GM21529 (cell line): ENCODE results near the gene GAD2.
"Not testable (repeated sequence)": the region's sequence is repeated elsewhere in the genome, so short reads cannot be mapped to it uniquely, and the experiment has no call there.

Experiments used
- ATAC-seq: cut with Tn5 transposase; IDR thresholded peaks from one replicate; pipeline ENCODE4 v1.9.1; 2021; ENCODE audit not compliant: unreplicated experiment

The GAD2 gene

DNA sequence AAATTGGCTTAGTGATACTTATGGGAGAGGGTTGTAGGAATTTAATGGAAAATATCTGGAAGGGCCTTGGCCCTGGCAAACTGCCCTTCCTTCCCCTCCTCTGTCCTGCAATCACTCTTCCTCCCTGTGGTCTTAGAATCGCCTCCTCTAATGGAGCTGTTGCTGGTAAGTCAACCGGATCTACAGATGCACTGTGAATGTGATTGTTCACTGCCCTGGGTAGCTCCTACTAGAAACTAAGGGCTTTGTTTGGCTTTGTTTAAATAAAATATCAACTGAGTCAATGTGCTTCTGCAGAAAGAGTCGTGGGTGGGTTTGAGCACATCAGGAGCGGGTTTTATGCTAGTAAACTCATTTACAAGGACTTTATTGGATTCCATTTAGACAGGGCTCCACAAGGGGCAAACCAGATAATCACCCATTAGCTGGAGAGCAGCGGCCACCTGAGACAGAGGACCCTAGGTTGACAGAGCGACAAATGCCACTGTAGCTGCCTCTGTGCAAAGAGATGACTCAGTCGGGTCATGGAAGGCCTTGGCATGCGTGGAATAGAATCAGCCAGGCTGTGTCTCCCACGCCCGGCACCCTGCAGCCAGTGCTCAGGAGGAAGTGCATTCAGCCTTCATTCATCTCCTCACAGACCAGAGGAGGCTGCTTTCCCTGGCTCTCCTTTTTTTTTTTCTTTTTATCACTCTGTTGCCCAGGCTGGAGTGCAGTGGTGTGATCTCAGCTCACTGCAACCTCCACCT, 97.9 kb downstream of the GAD2 start:
- ATAC-seq, result no peak

DNA sequence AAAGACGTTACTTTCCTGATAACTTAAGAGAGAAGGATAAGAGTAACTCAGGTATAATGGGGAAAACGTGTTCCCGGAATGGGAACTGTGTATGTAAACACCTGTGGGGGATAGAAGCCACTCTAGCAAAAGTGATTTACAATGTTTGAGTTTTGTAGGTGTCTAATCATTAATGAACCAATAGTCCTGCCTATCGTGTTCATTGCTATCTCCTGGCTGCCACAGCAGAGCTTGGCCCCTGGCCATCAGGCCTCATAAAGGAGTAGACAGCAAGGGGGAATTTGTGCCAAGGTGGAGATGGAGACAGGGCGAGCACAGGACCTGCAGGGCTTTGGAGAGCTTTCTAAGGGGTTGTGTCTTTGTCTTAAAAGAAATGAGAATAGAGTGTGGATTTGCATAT, 102.1 kb downstream of the GAD2 start:
- ATAC-seq, result no peak

DNA sequence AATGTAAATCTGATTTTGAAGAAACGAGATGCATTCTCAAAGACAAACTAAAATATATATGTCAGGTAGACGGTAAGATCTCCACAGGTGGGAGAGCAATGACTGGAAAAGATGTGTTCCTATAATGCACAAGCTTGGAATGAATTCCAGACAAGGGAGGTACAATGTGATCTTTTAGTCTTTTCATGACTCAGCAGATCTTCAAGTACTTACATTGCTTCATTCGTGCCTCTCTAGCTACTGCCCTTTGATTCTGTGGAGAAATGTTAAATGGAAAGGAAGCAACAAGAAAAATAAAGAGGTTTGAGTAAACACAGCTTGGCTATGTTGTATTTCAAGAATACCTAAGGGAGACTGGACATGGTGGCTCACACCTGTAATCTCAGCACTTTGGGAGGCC, 106.6 kb downstream of the GAD2 start:
- ATAC-seq, result no peak

DNA sequence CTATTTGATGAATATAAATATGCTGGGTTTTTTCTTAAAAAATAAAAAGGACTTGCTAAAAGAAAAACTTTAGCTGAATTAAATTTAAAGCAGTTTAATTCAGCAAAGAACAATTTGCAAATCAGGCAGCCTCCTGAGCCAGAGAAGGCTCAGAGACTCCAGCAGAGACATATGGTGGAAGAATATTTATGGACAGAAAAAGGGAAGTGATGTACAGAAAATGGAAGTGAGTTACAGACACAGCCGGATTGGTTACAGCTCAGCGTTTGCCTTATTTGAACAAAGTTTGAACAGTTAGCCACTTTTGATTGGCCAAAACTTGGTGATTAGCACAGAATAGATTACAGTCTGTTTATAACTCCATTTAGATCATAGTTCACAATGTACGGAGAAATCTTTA, 110.3 kb downstream of the GAD2 start:
- no peak for ATAC-seq

DNA sequence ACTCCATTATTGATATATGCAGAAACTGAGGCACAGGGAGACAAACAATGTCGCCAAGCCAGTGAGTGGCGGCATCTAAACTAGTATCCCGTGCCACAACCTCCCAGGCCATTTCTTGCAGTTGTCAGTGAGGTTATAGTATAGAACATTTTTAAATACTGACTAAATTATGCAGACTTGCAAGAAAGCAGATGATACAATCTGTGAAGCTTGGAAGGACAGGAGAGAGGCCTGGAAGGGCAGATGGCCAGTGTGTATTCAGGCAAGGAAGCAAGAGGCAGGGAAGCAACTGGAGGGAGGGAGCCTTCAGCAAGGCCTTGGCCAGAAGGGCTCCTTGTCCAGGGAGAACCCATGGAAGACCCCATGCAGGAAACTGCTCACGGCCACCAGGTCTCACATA, 111.2 kb downstream of the GAD2 start:
- ATAC-seq, result no peak

DNA sequence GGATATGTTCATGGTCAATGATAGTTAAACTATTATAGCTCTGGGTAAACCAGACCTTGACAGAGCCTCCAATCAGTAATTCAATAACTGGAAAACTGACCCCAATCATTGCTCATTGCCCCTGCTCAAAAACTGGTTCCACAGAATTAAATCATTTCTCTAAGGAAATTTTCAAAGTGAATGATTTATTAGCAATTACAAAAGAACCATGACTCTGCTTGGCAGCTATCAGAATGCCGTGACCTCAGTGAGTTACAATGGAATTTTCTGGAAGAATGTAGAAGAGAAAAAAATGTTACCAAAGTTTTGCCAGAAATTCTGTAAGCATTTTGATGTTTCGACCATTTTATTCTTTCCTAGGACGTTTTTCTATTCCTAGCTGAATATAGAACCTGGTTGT, 114.8 kb downstream of the GAD2 start:
- no peak for ATAC-seq

DNA sequence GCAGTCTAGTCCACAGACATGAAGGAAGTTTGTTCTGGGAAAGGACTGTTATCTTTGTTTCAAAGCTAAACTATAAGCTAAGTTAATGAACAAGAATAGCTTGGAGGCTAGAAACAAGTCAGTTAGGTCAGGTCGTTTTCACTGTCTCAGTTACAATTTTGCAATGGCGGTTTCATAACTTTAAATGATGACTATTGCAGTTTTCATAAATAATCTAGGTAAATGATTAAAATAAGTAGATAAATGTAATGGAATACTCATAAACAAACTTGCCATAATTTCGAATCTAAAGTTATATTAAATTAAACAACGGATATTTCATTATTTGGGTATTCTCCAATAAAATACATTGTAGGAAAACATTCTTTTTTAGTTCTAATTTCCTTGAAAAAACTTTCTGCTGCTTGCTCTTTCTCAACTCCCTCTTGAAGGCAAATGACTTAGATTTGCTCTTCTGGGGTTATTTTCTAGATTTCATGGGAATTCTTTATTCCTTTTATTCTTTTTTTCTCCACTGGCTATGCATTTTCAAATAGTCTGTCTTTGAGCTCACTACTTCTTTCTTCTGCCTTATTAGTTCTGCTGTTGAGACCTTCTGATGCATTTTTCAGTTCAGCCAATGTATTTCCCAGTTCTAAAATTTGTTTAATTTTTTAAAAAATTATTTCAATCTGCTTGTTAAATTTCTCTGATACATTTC, 117.8 kb downstream of the GAD2 start:
- no peak for ATAC-seq

DNA sequence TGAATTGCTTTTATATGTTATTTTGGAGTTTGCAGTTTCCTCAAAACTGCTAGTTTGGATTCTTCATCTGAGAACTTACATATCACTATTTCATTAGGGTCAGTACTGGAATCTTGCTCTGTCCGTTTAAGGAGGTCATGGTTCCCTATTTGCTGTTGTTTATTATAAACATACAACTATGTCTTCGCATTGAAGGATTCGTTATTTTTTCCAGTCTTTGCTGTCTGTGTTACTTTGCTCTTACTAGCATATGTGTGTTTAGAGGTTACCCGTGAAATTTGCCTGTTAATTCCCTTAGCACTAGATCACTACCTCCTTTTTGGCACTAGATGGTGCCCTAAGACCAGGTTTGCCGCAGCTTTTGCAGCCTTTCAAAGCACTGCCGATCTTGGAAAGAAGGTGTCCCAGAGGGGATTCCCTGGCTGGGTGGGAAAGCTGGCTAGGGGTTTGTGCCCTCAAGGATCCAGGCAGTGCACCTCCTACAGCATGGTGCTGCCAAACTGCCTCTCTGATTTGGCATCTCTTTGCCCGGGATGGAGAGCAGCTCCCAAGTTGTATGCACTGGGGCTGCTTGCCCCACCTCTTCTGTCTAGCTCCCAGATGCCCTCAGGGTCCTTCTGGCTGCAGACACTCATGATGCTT, 118.5 kb downstream of the GAD2 start:
- ATAC-seq, result peak; percentile 83

DNA sequence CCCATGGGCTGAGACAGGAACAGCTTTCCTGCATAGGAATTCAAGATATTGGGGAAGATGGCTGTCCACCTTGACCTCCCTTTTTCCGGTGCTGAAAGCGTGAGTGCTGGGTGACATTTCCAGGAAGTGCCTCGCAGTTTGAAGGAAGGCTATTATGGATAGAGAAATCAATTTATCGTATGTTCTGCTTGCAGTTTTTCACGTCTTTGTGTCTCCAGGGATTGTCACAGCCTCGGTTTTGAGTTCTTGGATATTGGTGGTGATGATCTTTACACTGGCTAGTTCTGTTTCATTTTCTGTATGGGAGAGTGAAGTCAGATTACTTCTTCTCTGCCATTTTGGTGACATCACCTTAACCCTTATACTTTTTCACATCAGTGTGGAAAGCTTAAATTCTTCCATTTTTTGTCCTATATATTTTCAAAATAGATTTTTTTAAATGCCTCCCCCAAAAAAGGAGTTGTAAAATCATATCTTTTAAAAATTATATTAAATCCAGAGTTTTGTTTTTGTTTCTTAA, 119.1 kb downstream of the GAD2 start:
- ATAC-seq, result peak; percentile 64

DNA sequence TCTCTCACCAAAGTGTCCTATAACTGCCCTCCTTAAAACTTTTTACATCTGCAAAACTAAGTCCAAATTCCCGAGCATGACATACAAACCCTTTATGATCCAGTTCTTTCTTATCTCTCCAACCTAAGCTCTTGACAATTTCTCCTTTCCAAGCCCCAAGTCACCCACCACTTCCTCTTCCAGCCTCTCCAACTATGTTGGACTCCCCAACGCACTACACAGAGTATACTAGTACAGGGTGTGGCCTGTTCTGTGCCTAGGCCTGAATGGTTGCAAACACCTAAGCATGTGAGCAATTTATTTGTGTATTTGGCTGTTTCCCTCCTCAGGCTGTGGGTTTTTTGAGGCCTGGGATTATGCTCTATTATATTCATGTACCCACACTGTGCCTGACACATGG, 120.4 kb downstream of the GAD2 start:
- ATAC-seq, result no peak

DNA sequence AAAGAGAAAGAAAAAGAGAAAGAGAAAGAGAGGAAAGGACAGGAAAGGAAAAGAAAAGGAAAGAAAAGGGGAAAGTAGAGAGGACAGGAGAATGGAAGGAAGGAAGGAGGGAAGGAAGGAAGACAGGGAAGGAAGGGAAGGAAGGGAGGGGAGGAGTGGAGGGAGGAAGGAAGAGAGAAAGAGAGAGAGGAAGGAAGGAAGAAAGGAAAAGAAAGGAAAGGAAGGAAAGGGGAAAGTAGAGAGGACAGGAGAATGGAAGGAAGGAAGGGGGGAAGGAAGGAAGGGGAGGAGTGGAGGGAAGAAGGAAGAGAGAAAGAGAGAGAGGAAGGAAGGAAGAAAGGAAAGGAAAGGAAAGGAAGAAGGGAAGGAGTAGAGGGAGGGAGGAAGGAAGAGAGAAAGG, 125.1 kb downstream of the GAD2 start:
- ATAC-seq, result no peak

DNA sequence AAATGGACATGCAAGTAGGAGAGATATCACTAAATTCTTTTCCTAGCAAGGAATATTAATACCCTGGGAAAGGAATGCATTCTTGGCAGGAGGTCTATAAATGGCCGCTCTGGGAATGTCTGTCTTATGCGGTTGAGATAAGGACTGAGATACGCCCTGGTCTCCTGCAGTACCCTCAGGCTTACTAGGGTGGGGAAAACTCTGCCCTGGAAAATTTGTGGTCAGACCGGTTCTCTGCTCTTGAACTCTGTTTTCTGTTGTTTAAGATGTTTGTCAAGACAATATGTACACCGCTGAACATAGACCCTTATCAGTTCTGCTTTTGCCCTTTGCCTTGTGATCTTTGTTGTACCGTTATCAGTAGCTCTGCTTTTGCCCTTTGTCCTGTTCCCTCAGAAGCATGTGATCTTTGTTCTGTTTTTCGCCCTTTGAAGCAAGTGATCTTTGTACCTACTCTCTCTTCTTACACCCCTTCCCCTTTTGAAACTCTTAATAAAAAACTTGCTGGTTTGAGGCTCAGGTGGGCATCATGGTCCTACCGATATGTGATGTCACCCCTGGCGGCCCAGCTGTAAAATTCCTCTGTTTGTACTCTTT, 132.3 kb downstream of the GAD2 start:
- not testable (repeated sequence) for ATAC-seq
